DND-41 (cell line): ENCODE measurements around the gene GATA3.

Experiments
- ATAC-seq: fragments of 200-7000 bp; cut with Tn5 transposase; 3 replicates; pipeline ENCODE4 v1.9.1; 2021; ENCODE audit warnings: low read depth; ENCODE audit not compliant: insufficient read depth
- DNase-seq: peaks from one replicate; pipeline ENCODE4 v3.0.0-alpha.2; 2020
- H2AFZ ChIP-seq: 2 replicates; pipeline ENCODE4 v1.6.0; 2012; ENCODE audit warnings: low read depth, low read length
- H3K27ac ChIP-seq: 2 replicates; pipeline ENCODE4 v1.5.1; 2012; ENCODE audit warnings: low read length, inconsistent platforms
- H3K27me3 ChIP-seq: fragments of 200-600 bp; sonication (generic); 2 replicates; pipeline ENCODE4 v1.6.0; 2012; ENCODE audit warnings: low read length, mild to moderate bottlenecking, inconsistent platforms; ENCODE audit not compliant: insufficient read depth, poor library complexity
- H3K36me3 ChIP-seq: 2 replicates; pipeline ENCODE4 v1.5.1; 2012; ENCODE audit warnings: low read length, inconsistent platforms; ENCODE audit not compliant: insufficient read depth
- H3K4me1 ChIP-seq: 2 replicates; pipeline ENCODE4 v1.5.1; 2012; ENCODE audit warnings: mild to moderate bottlenecking, low read length; ENCODE audit not compliant: insufficient read depth
- H3K4me2 ChIP-seq: 2 replicates; pipeline ENCODE4 v1.6.0; 2012; ENCODE audit warnings: mild to moderate bottlenecking, moderate library complexity, low read length, inconsistent platforms; ENCODE audit not compliant: insufficient read depth
- H3K4me3 ChIP-seq, 2 experiments: fragments of 200-600 bp in 1 of 2; shearing (Covaris generic) in 1 of 2; 2 replicates each; pipeline ENCODE4 v1.5.1; 2012 to 2016; ENCODE audit warnings: inconsistent platforms in 2 of 2, low read length in 2 of 2, mild to moderate bottlenecking in 2 of 2, low read depth in 1 of 2, moderate library complexity in 1 of 2
- H3K79me2 ChIP-seq: 2 replicates; pipeline ENCODE4 v1.6.0; 2012; ENCODE audit warnings: low read length, inconsistent platforms; ENCODE audit not compliant: insufficient read depth
- H3K9ac ChIP-seq: 2 replicates; pipeline ENCODE4 v1.6.0; 2012; ENCODE audit warnings: low read depth, mild to moderate bottlenecking, inconsistent platforms, low read length, moderate library complexity
- H3K9me3 ChIP-seq: 2 replicates; pipeline ENCODE4 v1.5.1; 2012; ENCODE audit warnings: low read length, moderate library complexity, mild to moderate bottlenecking, inconsistent platforms; ENCODE audit not compliant: insufficient read depth, severe bottlenecking
- H4K20me1 ChIP-seq: 2 replicates; pipeline ENCODE4 v1.6.0; 2012; ENCODE audit warnings: low read length; ENCODE audit not compliant: insufficient read depth
- EZH2 ChIP-seq: IDR thresholded peaks from 3 replicates; pipeline ENCODE4 v1.6.1; 2012; ENCODE audit warnings: borderline replicate concordance, low read depth, mild to moderate bottlenecking, moderate library complexity, low read length, inconsistent platforms; ENCODE audit not compliant: severe bottlenecking
- TF ChIP-seq, protein P1 (sequence below): IDR thresholded peaks from 2 replicates; pipeline ENCODE4 v1.5.1; 2012; ENCODE audit warnings: borderline replicate concordance, low read length, moderate library complexity, mild to moderate bottlenecking; ENCODE audit not compliant: poor library complexity, severe bottlenecking; ENCODE audit errors: extremely low read depth

Gene GATA3

DNA sequence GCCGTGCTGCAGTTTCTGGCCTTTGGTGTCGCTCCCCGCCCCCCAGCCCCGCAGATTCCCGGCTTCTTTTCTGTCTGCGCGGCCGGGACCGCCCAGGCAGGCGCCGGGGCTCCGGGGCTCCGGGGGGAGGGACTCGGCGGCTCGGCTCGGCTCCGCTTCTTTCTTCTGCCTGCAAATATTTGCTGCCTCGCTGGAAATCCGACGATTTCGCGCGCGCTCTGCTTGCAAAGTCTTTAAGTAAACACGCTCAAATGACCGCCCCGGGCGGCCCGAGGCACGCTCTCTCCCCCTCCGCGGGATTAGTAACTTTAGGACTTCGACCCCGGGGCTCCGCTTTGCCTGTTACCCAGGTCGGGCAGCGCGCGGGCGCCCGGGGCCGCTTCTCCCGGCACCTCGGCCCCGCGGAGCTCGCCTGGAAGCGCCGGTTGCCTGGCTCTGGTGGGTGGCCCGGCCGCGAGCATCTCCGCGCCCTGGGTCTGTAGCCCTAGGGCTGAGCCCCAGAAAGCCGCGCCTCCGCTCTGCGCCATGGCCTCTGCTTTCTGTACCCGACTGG is 3.9 kb upstream of the GATA3 start:
- H4K20me1 ChIP-seq = 0 out of 2 replicates have a peak, but pooled peaks cover 2% of the 10 kb centered on the region
- no peak for DNase-seq
- no peak for TF ChIP-seq EZH2
- TF ChIP-seq, protein P1, sequence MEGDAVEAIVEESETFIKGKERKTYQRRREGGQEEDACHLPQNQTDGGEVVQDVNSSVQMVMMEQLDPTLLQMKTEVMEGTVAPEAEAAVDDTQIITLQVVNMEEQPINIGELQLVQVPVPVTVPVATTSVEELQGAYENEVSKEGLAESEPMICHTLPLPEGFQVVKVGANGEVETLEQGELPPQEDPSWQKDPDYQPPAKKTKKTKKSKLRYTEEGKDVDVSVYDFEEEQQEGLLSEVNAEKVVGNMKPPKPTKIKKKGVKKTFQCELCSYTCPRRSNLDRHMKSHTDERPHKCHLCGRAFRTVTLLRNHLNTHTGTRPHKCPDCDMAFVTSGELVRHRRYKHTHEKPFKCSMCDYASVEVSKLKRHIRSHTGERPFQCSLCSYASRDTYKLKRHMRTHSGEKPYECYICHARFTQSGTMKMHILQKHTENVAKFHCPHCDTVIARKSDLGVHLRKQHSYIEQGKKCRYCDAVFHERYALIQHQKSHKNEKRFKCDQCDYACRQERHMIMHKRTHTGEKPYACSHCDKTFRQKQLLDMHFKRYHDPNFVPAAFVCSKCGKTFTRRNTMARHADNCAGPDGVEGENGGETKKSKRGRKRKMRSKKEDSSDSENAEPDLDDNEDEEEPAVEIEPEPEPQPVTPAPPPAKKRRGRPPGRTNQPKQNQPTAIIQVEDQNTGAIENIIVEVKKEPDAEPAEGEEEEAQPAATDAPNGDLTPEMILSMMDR = no peak
- peaks cover 18% of the 10 kb centered on the region for H3K4me1 ChIP-seq
- H3K79me2 ChIP-seq = peaks cover 21% of the 10 kb centered on the region
- no peak overlapping the region for H3K9ac ChIP-seq
- no peak overlapping the region for H3K27ac ChIP-seq
- H3K4me2 ChIP-seq = no peak overlapping the region
- H2AFZ ChIP-seq = no peak overlapping the region
- no peak overlapping the region for H3K4me3 ChIP-seq
- no peaks in the 10 kb centered on the region for H3K9me3 ChIP-seq
- H3K36me3 ChIP-seq = peaks cover 4% of the 10 kb centered on the region; the same call in 1 of the 2 replicates
- ATAC-seq = no peak
- H3K27me3 ChIP-seq = no peaks in the 10 kb centered on the region

DNA sequence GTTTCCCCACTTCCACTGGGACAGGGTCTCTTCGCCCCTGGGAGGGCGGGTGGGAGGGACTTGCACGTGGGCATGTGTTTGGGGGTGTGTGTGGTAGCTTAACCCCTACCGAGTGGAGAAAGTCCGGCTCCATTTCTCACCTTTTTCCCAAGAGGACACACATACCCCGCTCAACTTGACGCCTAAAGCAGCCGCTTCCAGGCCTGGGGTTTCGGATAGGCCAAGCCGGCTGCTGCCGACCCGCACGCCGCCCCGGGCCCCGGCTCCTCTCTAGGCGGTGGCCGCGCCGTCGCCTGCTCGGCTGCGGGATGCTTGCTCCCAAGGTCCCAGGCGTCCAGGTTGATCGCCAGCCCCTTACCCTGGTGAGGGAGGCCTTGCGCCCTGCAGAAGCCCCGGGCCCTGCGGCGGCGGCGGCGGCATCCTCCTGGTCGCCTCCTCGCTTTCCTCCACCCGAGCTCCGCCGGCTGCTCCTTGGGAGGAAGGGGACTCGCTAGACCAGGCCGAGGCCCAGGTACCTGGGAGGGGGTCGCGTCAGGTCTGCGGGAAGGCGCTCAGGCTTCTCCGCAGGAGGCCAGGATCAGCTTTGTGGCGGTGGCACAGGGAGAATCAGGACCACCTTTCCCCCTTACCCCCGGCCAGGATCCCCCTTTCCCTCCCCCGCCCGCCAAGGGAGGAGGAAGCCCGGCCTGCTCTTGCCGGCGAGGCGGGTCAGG is 3.2 kb upstream of the GATA3 start:
- Histone ChIP-seq H3K4me2 (no peak overlapping the region), H3K4me3 (no peak overlapping the region), H3K9ac (no peak overlapping the region), H2AFZ (no peak overlapping the region), H3K27me3 (no peaks in the 10 kb centered on the region), H3K36me3 (peaks cover 11% of the 10 kb centered on the region; the same call in 1 of the 2 replicates), H3K79me2 (peaks cover 26% of the 10 kb centered on the region), H3K27ac (no peak overlapping the region), H3K4me1 (peaks cover 12% of the 10 kb centered on the region), H4K20me1 (0 out of 2 replicates have a peak, but pooled peaks cover 2% of the 10 kb centered on the region), H3K9me3 (no peaks in the 10 kb centered on the region)
- no peak for DNase-seq
- TF ChIP-seq, protein P1 = no peak
- no peak for TF ChIP-seq EZH2
- no peak for ATAC-seq

DNA sequence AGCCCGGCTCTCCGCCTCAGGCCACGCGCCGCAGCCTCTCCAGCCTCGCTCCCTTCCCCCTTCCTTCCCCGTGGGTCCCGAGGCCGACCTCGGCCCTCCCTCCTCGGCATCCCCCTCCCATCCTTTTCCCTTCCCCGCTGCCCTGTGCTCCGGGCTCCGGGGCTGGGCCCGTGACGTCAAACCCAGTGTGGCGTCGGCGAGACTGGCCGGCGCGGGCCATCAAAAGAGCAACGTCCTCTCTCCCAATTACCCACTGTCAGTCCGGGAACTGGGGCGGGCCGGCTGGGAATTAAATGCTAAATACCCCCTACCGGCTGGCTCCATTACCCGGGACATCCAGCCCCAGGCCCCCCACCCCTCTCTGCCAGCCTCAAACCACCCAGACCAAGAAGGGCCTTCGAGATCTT is 2.6 kb upstream of the GATA3 start:
- Histone ChIP-seq H3K4me1 (peaks cover 7% of the 10 kb centered on the region), H3K27ac (no peak overlapping the region)

More for the DNA sequence above, 2.6 kb upstream of the GATA3 start:
- peaks cover 17% of the 10 kb centered on the region; the same call in 1 of the 2 replicates for H3K36me3 ChIP-seq
- ATAC-seq (no peak), DNase-seq (no peak)
- peaks cover 2% of the 10 kb centered on the region; the same call in 1 of the 2 replicates for H4K20me1 ChIP-seq
- TF ChIP-seq, protein P1 = no peak
- no peak for TF ChIP-seq EZH2
- no peak overlapping the region for H3K9ac ChIP-seq
- no peaks in the 10 kb centered on the region for H3K27me3 ChIP-seq
- no peaks in the 10 kb centered on the region for H3K9me3 ChIP-seq
- no peak overlapping the region for H3K4me3 ChIP-seq
- no peak overlapping the region for H2AFZ ChIP-seq
- no peak overlapping the region for H3K4me2 ChIP-seq
- H3K79me2 ChIP-seq = peaks cover 32% of the 10 kb centered on the region
